HuH-7 (cell line): ENCODE data around the gene SOX12.
A peak's percentile ranks its signal among the peaks of the same experiment; 100 is the strongest.

ENCODE experiments used
- DNase-seq: peaks from one replicate; pipeline ENCODE4 v3.0.0; 2011; ENCODE audit warnings: low spot score

SOX12 gene

GRCh38 chr20:325045-325888, at the start of gene SOX12:
TSS of gene SOX12 (plus strand) at chr20:325552. CDS start at chr20:325925, 373 bp downstream.
- peak; percentile 94 for DNase-seq

- DNase-seq = no peak
These were observed 49.6 kb upstream of the SOX12 start for GRCh38 chr20:275791-276190.

GRCh38 chr20:276620-277495, 48.5 kb upstream of the SOX12 start:
- no peak for DNase-seq

- no peak for DNase-seq
These were observed 47.9 kb upstream of the SOX12 start for GRCh38 chr20:277496-277781.

- no peak for DNase-seq
These were observed 47.2 kb upstream of the SOX12 start for GRCh38 chr20:278181-278580.

- DNase-seq = no peak
These were observed 46.5 kb upstream of the SOX12 start for GRCh38 chr20:278607-279571.

- DNase-seq = no peak
These were observed 41.2 kb upstream of the SOX12 start for GRCh38 chr20:284172-284571.

- no peak for DNase-seq
These were observed 38.8 kb upstream of the SOX12 start for GRCh38 chr20:286508-286907.

GRCh38 chr20:288956-289692, 36.2 kb upstream of the SOX12 start:
- DNase-seq = no peak

GRCh38 chr20:289693-290083, 35.7 kb upstream of the SOX12 start:
- no peak for DNase-seq

- peak; percentile 95 for DNase-seq
These were observed 35.1 kb upstream of the SOX12 start, which contains the start of gene C20orf96 for GRCh38 chr20:290084-290831. TSS of gene C20orf96 (minus strand) at chr20:290750. CDS start at chr20:290610, 140 bp downstream.

GRCh38 chr20:294602-295001, 30.8 kb upstream of the SOX12 start:
- no peak for DNase-seq

GRCh38 chr20:295804-296203, 29.5 kb upstream of the SOX12 start:
- DNase-seq = no peak

- peak; percentile 95 for DNase-seq
These were observed 28.0 kb upstream of the SOX12 start, which contains the start of gene ZCCHC3 for GRCh38 chr20:297098-297924. TSS of gene ZCCHC3 (plus strand) at chr20:297570. CDS start at chr20:297587, 17 bp downstream.

GRCh38 chr20:297925-298775, 27.2 kb upstream of the SOX12 start:
- DNase-seq = peak; percentile 57

- no peak for DNase-seq
These were observed 26.5 kb upstream of the SOX12 start for GRCh38 chr20:298776-299391.

- DNase-seq = no peak
These were observed 24.9 kb upstream of the SOX12 start for GRCh38 chr20:300345-300990.
